Ectodermal cell (in vitro differentiated cells): Measurements from ENCODE around the gene TPST2.

Experiments
- H3K27ac ChIP-seq: 2 replicates; pipeline ENCODE4 v1.7.0; 2013; ENCODE audit warnings: mild to moderate bottlenecking, low read depth, low read length; ENCODE audit not compliant: insufficient read depth, poor library complexity, severe bottlenecking
- H3K27me3 ChIP-seq: 2 replicates; pipeline ENCODE4 v1.7.0; 2013; ENCODE audit warnings: mild to moderate bottlenecking, low read length; ENCODE audit not compliant: insufficient read depth, control insufficient read depth, poor library complexity, severe bottlenecking
- H3K36me3 ChIP-seq: one replicate; pipeline ENCODE4 v1.7.0; 2013; ENCODE audit warnings: low read length; ENCODE audit not compliant: control insufficient read depth, insufficient read depth
- H3K4me1 ChIP-seq: one replicate; pipeline ENCODE4 v1.7.0; 2013; ENCODE audit warnings: low read length; ENCODE audit not compliant: control insufficient read depth, insufficient read depth
- H3K4me3 ChIP-seq: 2 replicates; pipeline ENCODE4 v1.7.0; 2013; ENCODE audit warnings: low read depth, low read length, control low read depth; ENCODE audit not compliant: insufficient read depth
- H3K9me3 ChIP-seq: 2 replicates; pipeline ENCODE4 v1.7.0; 2013; ENCODE audit warnings: mild to moderate bottlenecking, low read length, moderate library complexity; ENCODE audit not compliant: control insufficient read depth
- WGBS, 2 experiments: methylation state at CpG; one replicate each; pipeline ENCODE4 v1.1.7; 2013; ENCODE audit warnings: missing lambda C conversion rate in 2 of 2; 5-methylcytosine and 5-hydroxymethylcytosine counted together

TPST2 gene

DNA sequence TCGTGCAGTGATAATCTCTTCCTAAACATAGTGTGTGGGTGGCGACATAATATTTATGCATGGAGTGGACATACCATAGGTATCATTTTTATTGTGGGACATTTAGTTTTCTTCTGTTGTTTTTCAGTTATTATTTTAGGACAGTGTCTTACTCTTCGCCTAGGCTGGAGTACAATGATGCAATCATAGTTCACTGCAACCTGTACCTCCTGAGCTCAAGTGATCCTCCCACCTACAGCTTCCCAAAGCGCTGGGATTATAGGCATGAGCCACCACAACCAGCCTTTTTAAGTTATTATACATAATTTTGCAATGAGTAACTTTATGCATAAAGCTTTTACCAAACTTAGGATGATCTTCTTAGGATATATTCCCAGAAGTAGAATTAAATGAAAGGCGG lies 103.5 kb downstream of the TPST2 start:
- H3K4me1 ChIP-seq, result peaks cover 16% of the 10 kb centered on the region
- no peak overlapping the region for H3K27ac ChIP-seq
- H3K36me3 ChIP-seq, result peaks cover 26% of the 10 kb centered on the region
- H3K27me3 ChIP-seq, result no peaks in the 10 kb centered on the region
- WGBS, 2 experiments, result 94 to 97% methylated on average over 5 of the region's 5 CpGs
- no peak overlapping the region for H3K4me3 ChIP-seq
- no peaks in the 10 kb centered on the region for H3K9me3 ChIP-seq

DNA sequence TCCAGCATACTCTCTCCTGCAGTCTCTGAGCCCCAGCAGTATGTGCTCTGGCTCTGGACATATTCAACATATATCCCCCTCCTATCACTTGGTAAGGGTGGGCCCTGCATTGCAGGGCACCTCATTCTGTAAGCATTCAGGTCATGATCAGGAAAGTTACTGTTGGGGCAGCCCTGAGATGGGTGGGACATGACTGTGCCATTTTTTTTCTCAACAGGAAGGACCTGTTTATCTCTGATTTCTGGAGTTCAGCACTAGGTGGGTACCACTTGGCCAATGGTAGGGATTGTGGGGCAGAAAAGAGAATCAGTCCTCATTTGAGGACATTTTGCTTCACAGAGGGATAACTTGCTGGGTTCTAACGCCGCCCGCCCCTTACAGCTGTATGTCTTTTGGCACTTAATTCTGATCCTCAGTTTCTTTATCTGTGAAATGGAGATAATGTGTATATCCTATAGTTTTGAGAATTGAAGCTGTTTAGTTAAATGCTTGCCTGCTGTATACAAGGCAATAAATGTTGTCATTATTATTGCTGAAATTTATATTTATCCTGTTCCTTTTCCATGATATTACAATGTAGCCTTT lies 104.0 kb downstream of the TPST2 start:
- Histone ChIP-seq H3K27me3 (no peaks in the 10 kb centered on the region), H3K36me3 (peaks cover 28% of the 10 kb centered on the region), H3K9me3 (no peaks in the 10 kb centered on the region), H3K27ac (no peak overlapping the region), H3K4me3 (no peak overlapping the region), H3K4me1 (peaks cover 18% of the 10 kb centered on the region)
- whole genome bisulfite sequencing, 2 experiments, result 80 to 83% methylated on average over 3 of the region's 3 CpGs

- H3K27me3 ChIP-seq, result no peaks in the 10 kb centered on the region
- H3K4me1 ChIP-seq, result peaks cover 18% of the 10 kb centered on the region
- H3K9me3 ChIP-seq, result no peaks in the 10 kb centered on the region
- WGBS, 2 experiments, result 89 to 90% methylated on average over 7 of the region's 7 CpGs
- H3K4me3 ChIP-seq, result peak overlapping the region; percentile 84
- H3K36me3 ChIP-seq, result peaks cover 27% of the 10 kb centered on the region
- no peak overlapping the region for H3K27ac ChIP-seq
Observed at GRCh38 chr22:26485013-26485412, 104.9 kb downstream of the TPST2 start.

- peaks cover 18% of the 10 kb centered on the region for H3K4me1 ChIP-seq
- H3K9me3 ChIP-seq, result no peaks in the 10 kb centered on the region
- 20 to 27% methylated on average over 6 of the region's 6 CpGs for WGBS, 2 experiments
- H3K36me3 ChIP-seq, result peaks cover 21% of the 10 kb centered on the region
- no peaks in the 10 kb centered on the region for H3K27me3 ChIP-seq
- peak overlapping the region; percentile 84 for H3K4me3 ChIP-seq
- peak overlapping the region; percentile 91 for H3K27ac ChIP-seq
Observed at GRCh38 chr22:26484360-26484706, 105.6 kb downstream of the TPST2 start.

GRCh38 chr22:26483439-26484359 lies 106.2 kb downstream of the TPST2 start, which contains the start of the genes HPS4 and SRRD:
Gene HPS4 (minus strand): TSS chr22:26483783. CDS start chr22:26481762, 2,021 bp downstream.
Gene SRRD (plus strand): TSS chr22:26483877. CDS start chr22:26483891, 14 bp downstream.
- Histone ChIP-seq H3K27ac (peak within 1 kb of the TSS; percentile 91), H3K36me3 (peaks cover 14% of the 10 kb centered on the region), H3K4me3 (peak within 1 kb of the TSS; percentile 84), H3K4me1 (peaks cover 18% of the 10 kb centered on the region), H3K9me3 (no peaks in the 10 kb centered on the region), H3K27me3 (no peaks in the 10 kb centered on the region)
- 1% methylated on average over 85 of the region's 85 CpGs for WGBS, 2 experiments

- Histone ChIP-seq H3K4me1 (peaks cover 18% of the 10 kb centered on the region), H3K36me3 (peaks cover 10% of the 10 kb centered on the region), H3K27ac (peak overlapping the region; percentile 91), H3K27me3 (no peaks in the 10 kb centered on the region), H3K9me3 (no peaks in the 10 kb centered on the region), H3K4me3 (peak overlapping the region; percentile 84)
- 22 to 24% methylated on average over 7 of the region's 7 CpGs for WGBS, 2 experiments
Observed at GRCh38 chr22:26483043-26483438, 106.9 kb downstream of the TPST2 start.

- H3K36me3 ChIP-seq, result peaks cover 12% of the 10 kb centered on the region
Observed at GRCh38 chr22:26482161-26482560, 107.8 kb downstream of the TPST2 start.

GRCh38 chr22:26481694-26482093 lies 108.2 kb downstream of the TPST2 start:
- 91% methylated on average over 4 of the region's 4 CpGs for WGBS, 2 experiments
- peaks cover 18% of the 10 kb centered on the region for H3K4me1 ChIP-seq
- H3K27me3 ChIP-seq, result no peaks in the 10 kb centered on the region
- no peak overlapping the region for H3K27ac ChIP-seq
- H3K9me3 ChIP-seq, result no peaks in the 10 kb centered on the region
- no peak overlapping the region for H3K4me3 ChIP-seq
- peaks cover 14% of the 10 kb centered on the region for H3K36me3 ChIP-seq

More at GRCh38 chr22:26482161-26482560, 107.8 kb downstream of the TPST2 start:
- H3K27ac ChIP-seq, result no peak overlapping the region
- no peaks in the 10 kb centered on the region for H3K27me3 ChIP-seq
- no peaks in the 10 kb centered on the region for H3K9me3 ChIP-seq
- 91 to 93% methylated on average over 5 of the region's 5 CpGs for WGBS, 2 experiments
- no peak overlapping the region for H3K4me3 ChIP-seq
- H3K4me1 ChIP-seq, result peaks cover 18% of the 10 kb centered on the region

- Histone ChIP-seq H3K4me1 (peaks cover 18% of the 10 kb centered on the region), H3K27me3 (no peaks in the 10 kb centered on the region), H3K4me3 (no peak overlapping the region), H3K27ac (no peak overlapping the region), H3K9me3 (no peaks in the 10 kb centered on the region), H3K36me3 (peaks cover 14% of the 10 kb centered on the region)
- 79 to 94% methylated on average over 4 to 6 of the region's 6 CpGs for WGBS, 2 experiments
Observed at GRCh38 chr22:26481112-26481693, 108.7 kb downstream of the TPST2 start.

DNA sequence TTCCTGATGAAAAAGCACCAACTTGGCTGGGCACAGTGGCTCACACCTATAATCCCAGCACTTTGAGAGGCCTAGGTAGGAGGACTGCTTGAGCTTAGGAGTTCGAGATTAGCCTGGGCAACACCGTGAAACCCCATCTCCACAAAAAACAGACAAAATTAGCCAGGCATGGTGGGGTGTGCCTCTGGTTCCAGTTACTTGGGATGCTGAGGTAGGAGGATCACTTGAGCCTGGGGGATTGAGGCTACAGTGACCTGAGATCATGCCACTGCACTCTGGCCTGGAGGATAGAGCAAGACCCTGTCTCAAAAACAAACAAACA lies 109.4 kb downstream of the TPST2 start:
- Histone ChIP-seq H3K4me1 (peaks cover 18% of the 10 kb centered on the region), H3K36me3 (peaks cover 14% of the 10 kb centered on the region), H3K27me3 (no peaks in the 10 kb centered on the region), H3K27ac (no peak overlapping the region), H3K9me3 (no peaks in the 10 kb centered on the region), H3K4me3 (no peak overlapping the region)
- 80 to 93% methylated on average over 2 of the region's 2 CpGs for WGBS, 2 experiments
